DOHH2 (cell line): ENCODE measurements around the gene MKNK2.

Source experiments
- H3F3A ChIP-seq: fragments of 200-600 bp; sonication (generic), shearing (Covaris generic); 2 replicates; pipeline ENCODE4 v1.6.0; 2016; ENCODE audit warnings: antibody characterized with exemption, mild to moderate bottlenecking; ENCODE audit not compliant: control insufficient read depth, insufficient read depth
- H3K27ac ChIP-seq: fragments of 200-600 bp; sonication (generic); 2 replicates; pipeline ENCODE4 v1.5.1; 2014; ENCODE audit warnings: low read depth, mild to moderate bottlenecking, low read length, moderate library complexity
- H3K27me3 ChIP-seq: fragments of 200-600 bp; sonication (generic); 2 replicates; pipeline ENCODE4 v1.6.1; 2014; ENCODE audit warnings: mild to moderate bottlenecking, low read length, mixed read lengths; ENCODE audit not compliant: control insufficient read depth
- H3K36me3 ChIP-seq: fragments of 200-600 bp; sonication (generic); 2 replicates; pipeline ENCODE4 v1.6.1; 2014; ENCODE audit warnings: mild to moderate bottlenecking, low read length, moderate library complexity, mixed read lengths; ENCODE audit not compliant: control insufficient read depth
- H3K4me1 ChIP-seq: fragments of 200-600 bp; sonication (generic); 2 replicates; pipeline ENCODE4 v1.6.1; 2014; ENCODE audit warnings: mild to moderate bottlenecking, low read length, mixed read lengths; ENCODE audit not compliant: control insufficient read depth
- H3K4me2 ChIP-seq: fragments of 200-600 bp; sonication (generic); 2 replicates; pipeline ENCODE4 v1.6.0; 2014; ENCODE audit warnings: mild to moderate bottlenecking, low read length, moderate library complexity
- H3K4me3 ChIP-seq: fragments of 200-600 bp; sonication (generic); 2 replicates; pipeline ENCODE4 v1.5.1; 2014; ENCODE audit warnings: mild to moderate bottlenecking, low read length, mixed read lengths
- H3K79me2 ChIP-seq: fragments of 200-600 bp; sonication (generic); 2 replicates; pipeline ENCODE4 v1.6.1; 2014; ENCODE audit warnings: mild to moderate bottlenecking, low read length, mixed read lengths; ENCODE audit not compliant: control insufficient read depth
- H3K9me2 ChIP-seq: fragments of 200-600 bp; sonication (generic); replicated peaks from 2 replicates; pipeline ENCODE4 v1.6.1; 2014; ENCODE audit warnings: mild to moderate bottlenecking, low read length, mixed read lengths; ENCODE audit not compliant: control insufficient read depth
- H3K9me3 ChIP-seq: fragments of 200-600 bp; sonication (generic); 2 replicates; pipeline ENCODE4 v1.6.1; 2014; ENCODE audit warnings: antibody characterized with exemption, low read length, mixed read lengths; ENCODE audit not compliant: control insufficient read depth, insufficient read depth
- H4K20me1 ChIP-seq: fragments of 200-600 bp; sonication (generic); 2 replicates; pipeline ENCODE4 v1.6.0; 2014; ENCODE audit warnings: low read depth, mild to moderate bottlenecking, antibody characterized with exemption, low read length, moderate library complexity; ENCODE audit not compliant: control insufficient read depth, insufficient read depth
- CTCF ChIP-seq: fragments of 200-600 bp; sonication (generic); IDR thresholded peaks from one replicate; pipeline ENCODE4 v1.5.1; 2014; ENCODE audit warnings: antibody characterized with exemption, mild to moderate bottlenecking, low read depth, low read length; ENCODE audit not compliant: poor library complexity, severe bottlenecking
- EZH2phosphoT487 ChIP-seq: fragments of 200-600 bp; sonication (generic); IDR thresholded peaks from 2 replicates; pipeline ENCODE4 v1.6.1; 2017; ENCODE audit warnings: borderline replicate concordance, mild to moderate bottlenecking, antibody characterized with exemption, low read length, moderate library complexity, mixed read lengths

MKNK2 gene

DNA sequence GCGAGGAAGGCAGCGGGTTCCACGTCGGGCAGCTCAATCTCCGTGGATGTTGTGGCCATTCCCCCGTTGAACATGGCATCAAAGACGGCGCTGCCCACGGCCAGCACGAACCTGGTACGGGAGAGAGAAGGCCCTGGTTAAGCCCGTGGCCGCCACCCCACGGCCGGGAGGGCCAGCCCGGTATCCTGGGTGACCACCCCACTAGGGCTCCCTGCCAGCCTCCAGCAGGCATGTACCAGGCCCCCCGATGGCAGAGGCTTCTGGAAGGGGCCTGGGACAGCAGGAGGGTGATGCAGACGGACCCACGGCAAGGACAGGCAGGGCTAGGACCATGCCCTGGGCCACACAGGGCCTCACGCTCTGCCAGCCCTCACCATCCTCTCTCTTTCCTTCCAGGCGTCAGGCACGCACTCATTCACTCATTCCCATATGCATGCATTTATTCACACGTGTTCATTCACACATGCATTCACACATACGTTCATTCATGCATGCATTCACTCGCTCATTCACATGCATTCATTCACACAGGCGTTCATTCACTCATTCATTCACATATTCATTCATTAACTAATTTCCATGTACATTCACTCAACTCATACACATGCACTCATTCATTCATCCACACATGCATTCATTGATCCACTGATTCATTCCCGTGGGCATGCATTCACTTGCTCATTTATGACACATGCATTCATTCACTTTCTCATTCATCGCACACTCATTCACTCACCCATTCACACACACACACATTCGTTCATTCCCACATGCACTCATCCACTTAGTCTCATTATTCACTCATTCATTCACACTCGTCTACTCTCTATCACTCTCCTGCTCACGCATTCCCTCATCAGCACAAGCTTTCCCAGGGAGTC lies 53.5 kb downstream of the MKNK2 start:
- H3K27ac ChIP-seq: no peak overlapping the region
- peaks cover 7% of the 10 kb centered on the region; the same call in 1 of the 2 replicates for H3F3A ChIP-seq
- no peak overlapping the region for H3K4me3 ChIP-seq
- no peaks in the 10 kb centered on the region for H3K9me2 ChIP-seq
- H3K27me3 ChIP-seq: no peaks in the 10 kb centered on the region
- no peaks in the 10 kb centered on the region for H3K4me1 ChIP-seq
- peaks cover 2% of the 10 kb centered on the region; the same call in 1 of the 2 replicates for H3K79me2 ChIP-seq
- H4K20me1 ChIP-seq: 0 out of 2 replicates have a peak, but pooled peaks cover 5% of the 10 kb centered on the region
- no peaks in the 10 kb centered on the region for H3K9me3 ChIP-seq
- H3K36me3 ChIP-seq: peaks cover 36% of the 10 kb centered on the region
- TF ChIP-seq CTCF (no peak), EZH2phosphoT487 (no peak)
- H3K4me2 ChIP-seq: no peak overlapping the region

DNA sequence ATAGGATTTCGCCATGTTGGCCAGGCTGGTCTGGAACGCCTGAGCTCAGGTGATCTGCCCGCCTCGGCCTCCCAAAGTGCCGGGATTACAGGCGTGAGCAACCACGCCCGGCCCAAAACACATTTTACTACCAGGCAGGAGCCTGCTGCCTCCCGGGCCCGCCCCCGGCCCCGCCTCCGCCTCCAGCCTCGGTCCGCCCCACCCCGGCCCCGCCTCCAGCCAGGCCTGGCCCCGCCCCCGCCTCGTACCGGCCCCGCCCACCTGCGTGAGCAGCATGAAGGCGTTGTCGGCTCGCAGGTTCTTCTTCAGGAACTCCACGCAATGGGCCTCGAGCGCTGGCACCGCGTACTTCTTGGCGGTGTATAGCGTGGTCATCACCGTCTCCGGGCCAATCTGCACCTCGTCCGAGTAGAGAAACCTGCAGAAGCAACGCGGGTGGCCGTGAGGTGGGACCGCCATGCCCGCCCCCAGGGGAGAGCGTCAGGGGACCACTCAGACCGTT lies 58.2 kb downstream of the MKNK2 start:
- no peaks in the 10 kb centered on the region for H3K4me1 ChIP-seq
- no peak overlapping the region for H3K4me2 ChIP-seq
- H4K20me1 ChIP-seq: 0 out of 2 replicates have a peak, but pooled peaks cover under 1% of the 10 kb centered on the region
- H3K27ac ChIP-seq: no peak overlapping the region
- peaks cover 7% of the 10 kb centered on the region for H3F3A ChIP-seq
- TF ChIP-seq EZH2phosphoT487 (no peak), CTCF (no peak)
- no peak overlapping the region for H3K4me3 ChIP-seq
- no peaks in the 10 kb centered on the region for H3K9me2 ChIP-seq
- H3K36me3 ChIP-seq: peaks cover 55% of the 10 kb centered on the region
- H3K9me3 ChIP-seq: no peaks in the 10 kb centered on the region
- H3K79me2 ChIP-seq: no peaks in the 10 kb centered on the region
- no peaks in the 10 kb centered on the region for H3K27me3 ChIP-seq

DNA sequence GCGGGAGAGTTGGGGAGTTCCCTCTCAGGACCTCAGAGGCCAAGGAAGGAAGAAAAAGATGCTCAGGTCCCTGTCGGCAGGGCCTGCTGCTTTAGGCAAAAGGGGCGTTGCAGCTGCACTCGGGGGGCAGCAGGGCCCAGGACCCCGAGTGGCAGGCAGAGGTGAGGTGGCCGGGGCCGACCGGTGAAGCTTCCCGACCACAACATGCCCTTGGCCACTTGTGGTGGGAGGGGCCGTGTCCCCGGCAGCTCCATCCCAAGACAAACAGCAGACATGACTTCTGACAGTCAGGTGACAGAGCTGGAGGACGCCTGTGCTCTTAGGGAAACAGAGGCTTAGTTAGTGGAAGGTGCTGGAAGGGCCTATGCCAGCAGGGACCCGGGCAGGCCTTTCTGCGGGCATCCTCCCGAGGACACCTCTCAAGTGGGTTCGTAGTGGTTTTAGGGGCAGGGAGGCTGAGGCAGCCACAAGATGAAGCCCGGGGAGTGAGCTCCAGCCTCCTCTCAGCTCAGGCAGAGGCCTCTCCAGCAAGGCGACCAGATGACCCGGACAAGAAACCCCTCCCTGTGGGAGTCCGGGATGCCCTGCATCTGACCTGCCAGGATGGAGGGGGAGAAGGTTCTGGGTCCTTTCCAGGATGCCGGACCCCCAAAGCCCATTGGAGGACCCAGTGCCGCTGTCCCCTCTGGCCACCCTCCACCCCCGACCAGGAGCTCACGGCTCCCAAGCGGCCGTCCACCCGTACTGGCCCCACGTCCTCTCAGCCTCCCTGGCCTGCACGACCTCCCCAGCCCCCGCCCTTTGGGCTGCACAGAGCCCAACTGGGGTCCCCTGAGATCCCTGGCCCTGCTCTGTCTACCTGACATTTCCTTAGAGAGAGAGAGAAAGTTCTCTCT lies 59.8 kb downstream of the MKNK2 start:
- no peak overlapping the region for H3K4me3 ChIP-seq
- H3K36me3 ChIP-seq: peaks cover 56% of the 10 kb centered on the region
- no peaks in the 10 kb centered on the region for H3K4me1 ChIP-seq
- no peak overlapping the region for H3K4me2 ChIP-seq
- H3K9me2 ChIP-seq: no peaks in the 10 kb centered on the region
- no peaks in the 10 kb centered on the region for H3K79me2 ChIP-seq
- H3K9me3 ChIP-seq: no peaks in the 10 kb centered on the region
- no peak for TF ChIP-seq CTCF
- no peak for TF ChIP-seq EZH2phosphoT487
- H3K27me3 ChIP-seq: no peaks in the 10 kb centered on the region
- no peaks in the 10 kb centered on the region for H4K20me1 ChIP-seq
- no peak overlapping the region for H3K27ac ChIP-seq
- peaks cover 7% of the 10 kb centered on the region for H3F3A ChIP-seq
